ENCODE measurements around the gene CSMD2.

CSMD2 gene

DNA sequence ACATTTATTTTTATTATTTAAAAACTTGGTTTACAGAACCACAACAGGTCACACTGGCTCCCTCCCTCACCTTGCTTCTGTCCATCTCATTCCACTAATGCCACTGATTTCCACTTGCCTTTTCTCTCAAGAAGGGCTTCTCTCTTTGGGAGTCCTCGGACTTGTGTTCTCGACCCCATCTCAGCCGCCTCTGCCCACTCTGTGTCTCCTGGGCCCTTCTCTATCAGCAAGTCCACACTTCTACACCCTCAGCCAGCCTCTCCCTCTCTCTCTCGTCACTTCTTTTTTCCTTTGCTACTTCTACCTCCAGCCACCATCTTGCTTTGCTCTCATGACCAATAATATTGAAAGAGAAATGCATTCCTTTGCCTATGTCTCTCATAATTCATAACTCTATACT lies 171.7 kb downstream of the CSMD2 start:
- TF ChIP-seq Cebpa-rat (IDR thresholded peaks at IDR 0.05): no peak
- Histone ChIP-seq H3K9me3 (no peaks in the 10 kb centered on the region), H3K27ac (no peak overlapping the region), H3K27me3 (no peaks in the 10 kb centered on the region), H3K4me1 (no peaks in the 10 kb centered on the region), H3K4me2 (no peak overlapping the region), H4K20me1 (no peaks in the 10 kb centered on the region), H3K9ac (no peak overlapping the region), H3K4me3 (no peak overlapping the region), H3K36me3 (no peaks in the 10 kb centered on the region)

DNA sequence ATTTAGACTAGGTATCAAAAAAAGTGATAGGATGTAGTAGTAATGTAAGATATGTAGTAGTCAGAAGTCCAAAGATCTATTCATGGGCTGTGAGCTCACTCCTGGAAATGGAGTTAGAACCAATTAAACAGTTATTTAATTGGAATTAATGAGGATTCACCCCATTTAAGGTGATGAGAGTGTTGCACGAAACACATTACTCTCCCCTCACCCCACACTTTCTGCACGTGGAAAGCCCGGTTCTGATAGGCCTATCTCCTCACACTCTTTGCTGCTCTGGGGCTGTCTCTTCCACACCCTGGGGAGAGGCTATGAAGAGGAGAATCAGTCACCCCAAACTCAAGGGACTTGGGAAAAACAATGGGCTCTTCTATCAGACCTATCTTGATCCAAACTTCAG lies 174.7 kb downstream of the CSMD2 start:
- Histone ChIP-seq H3K27me3 (no peaks in the 10 kb centered on the region), H3K9ac (no peak overlapping the region), H3K4me1 (peaks cover 9% of the 10 kb centered on the region), H3K36me3 (no peaks in the 10 kb centered on the region), H3K4me3 (no peak overlapping the region), H3K4me2 (no peak overlapping the region), H3K9me3 (no peaks in the 10 kb centered on the region), H3K27ac (no peak overlapping the region), H4K20me1 (no peaks in the 10 kb centered on the region)
- no peak for TF ChIP-seq Cebpa-rat (IDR thresholded peaks at IDR 0.05)

DNA sequence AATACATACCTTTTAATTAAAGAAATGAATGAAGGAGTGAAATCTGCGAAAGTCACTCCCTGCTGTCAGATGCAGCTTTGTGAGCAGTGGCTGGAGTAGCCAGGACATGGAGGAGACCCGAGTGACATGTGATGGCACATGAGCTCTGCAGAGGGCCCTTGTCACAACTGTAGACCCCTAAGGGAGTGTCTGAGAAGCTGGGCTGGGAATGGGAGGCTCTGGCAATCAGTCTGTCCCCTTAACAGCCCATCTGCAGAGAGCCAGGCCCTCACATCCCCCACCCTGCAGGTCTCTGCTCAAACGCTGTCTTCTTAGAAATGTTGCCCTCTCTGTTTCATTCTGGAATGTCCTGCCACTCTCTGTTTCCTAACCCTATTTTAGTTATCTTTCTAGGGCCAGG lies 176.9 kb downstream of the CSMD2 start:
- TF ChIP-seq Cebpa-rat (IDR thresholded peaks at IDR 0.05): no peak
- Histone ChIP-seq H3K9me3 (no peaks in the 10 kb centered on the region), H4K20me1 (no peaks in the 10 kb centered on the region), H3K36me3 (no peaks in the 10 kb centered on the region), H3K27me3 (no peaks in the 10 kb centered on the region), H3K9ac (no peak overlapping the region), H3K4me3 (no peak overlapping the region), H3K4me2 (no peak overlapping the region), H3K4me1 (peaks cover 31% of the 10 kb centered on the region), H3K27ac (no peak overlapping the region)

DNA sequence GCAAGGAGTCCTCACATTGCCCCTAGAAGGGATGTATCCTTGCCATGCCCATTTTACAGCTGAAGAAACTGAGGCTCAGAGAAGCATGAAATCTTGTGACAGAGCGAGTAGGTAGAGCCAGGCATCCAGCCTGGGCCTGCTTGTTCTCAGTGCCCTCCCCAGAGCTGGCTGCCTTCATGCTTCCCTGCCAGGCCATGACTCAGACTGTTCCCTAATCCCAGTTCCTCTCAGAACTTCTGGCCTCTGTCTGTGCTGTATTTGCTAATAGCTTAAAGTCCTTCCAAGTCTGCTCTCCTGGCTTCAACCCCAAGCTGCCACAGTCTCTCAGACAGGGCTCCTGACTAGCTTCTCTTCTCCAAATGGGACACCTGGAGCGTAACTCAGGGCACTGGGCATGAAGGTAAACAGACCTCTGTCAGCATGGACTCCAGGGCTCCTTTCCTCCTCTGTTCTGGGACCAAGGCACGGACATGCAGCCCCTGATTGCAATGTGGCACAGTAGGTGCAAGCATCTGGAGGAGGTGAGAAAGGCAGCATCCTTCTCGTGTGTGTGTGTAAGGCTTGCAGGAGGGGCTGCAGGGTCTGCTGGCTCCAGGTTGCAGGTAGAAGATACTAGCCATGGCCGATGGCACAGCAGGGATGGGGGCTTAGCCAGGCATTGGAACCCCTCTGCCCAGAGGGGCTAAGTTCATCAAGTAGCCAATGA lies 178.5 kb downstream of the CSMD2 start:
- H3K4me2 ChIP-seq: no peak overlapping the region
- no peak overlapping the region for H3K27ac ChIP-seq
- peaks cover 34% of the 10 kb centered on the region for H3K4me1 ChIP-seq
- no peaks in the 10 kb centered on the region for H4K20me1 ChIP-seq
- TF ChIP-seq Cebpa-rat (IDR thresholded peaks at IDR 0.05): no peak
- H3K36me3 ChIP-seq: no peaks in the 10 kb centered on the region
- H3K9me3 ChIP-seq: no peaks in the 10 kb centered on the region
- no peaks in the 10 kb centered on the region for H3K27me3 ChIP-seq
- H3K9ac ChIP-seq: no peak overlapping the region
- H3K4me3 ChIP-seq: no peak overlapping the region

DNA sequence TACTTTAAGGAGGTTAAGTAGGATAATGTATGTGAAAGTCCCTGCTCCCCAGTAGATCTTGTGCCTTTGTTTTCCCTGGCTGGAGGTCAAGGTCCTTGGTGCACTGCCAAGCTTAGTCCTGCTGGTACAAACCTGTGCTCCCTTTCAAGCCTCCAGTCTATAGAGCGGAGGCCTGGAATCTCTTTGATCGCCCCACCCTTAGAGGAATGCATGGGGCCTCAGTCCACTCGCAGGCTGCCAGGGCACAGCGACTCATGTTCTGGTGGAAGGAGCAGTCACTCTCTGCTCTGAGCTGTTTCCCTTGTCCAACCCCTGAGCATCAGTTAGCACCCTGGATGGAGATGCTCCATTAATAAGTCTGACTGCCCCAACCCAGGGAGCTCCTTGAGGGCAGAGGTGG lies 179.4 kb downstream of the CSMD2 start:
- Histone ChIP-seq H3K4me1 (peaks cover 34% of the 10 kb centered on the region), H3K9me3 (no peaks in the 10 kb centered on the region), H4K20me1 (no peaks in the 10 kb centered on the region), H3K4me3 (no peak overlapping the region), H3K9ac (no peak overlapping the region), H3K36me3 (no peaks in the 10 kb centered on the region), H3K27ac (no peak overlapping the region; the same call in 1 of the 2 replicates), H3K27me3 (no peaks in the 10 kb centered on the region), H3K4me2 (peak overlapping the region; percentile 41)
- TF ChIP-seq Cebpa-rat (IDR thresholded peaks at IDR 0.05): no peak

DNA sequence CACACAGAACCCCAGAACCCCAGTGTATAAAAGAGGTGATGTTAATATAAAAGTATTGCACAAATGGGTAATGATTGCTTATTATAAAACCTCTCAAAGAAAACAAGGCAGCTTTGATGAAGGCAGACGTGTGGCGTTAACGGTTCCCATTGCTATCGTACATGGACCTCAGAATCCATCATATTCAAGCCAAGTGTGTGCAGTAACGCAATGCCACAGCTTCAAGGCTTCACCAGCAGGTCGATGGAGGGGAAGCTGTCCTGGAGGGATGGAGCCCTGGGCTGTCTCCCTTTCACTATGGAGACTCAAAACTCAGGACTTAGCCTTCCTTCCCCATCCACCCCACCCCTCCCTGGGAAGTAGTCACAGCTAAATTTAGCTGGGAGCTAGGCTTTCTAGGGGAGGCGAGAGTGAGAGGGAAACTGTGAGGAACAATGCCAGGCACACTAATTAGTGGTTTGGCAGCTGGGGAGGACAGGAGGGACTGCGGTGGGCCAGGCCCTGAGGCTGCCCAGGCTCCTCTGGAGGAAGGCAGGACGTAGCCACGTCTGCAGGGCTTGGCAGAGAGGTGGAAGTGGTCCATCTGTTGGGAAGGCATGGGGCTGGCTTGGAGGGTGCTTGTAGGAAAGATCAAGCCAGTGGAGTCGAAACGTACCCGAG lies 180.0 kb downstream of the CSMD2 start:
- Histone ChIP-seq H3K9me3 (no peaks in the 10 kb centered on the region), H3K27me3 (no peaks in the 10 kb centered on the region), H3K4me2 (peak overlapping the region; percentile 41), H3K4me3 (no peak overlapping the region), H3K27ac (peak overlapping the region; percentile 40; the same call in 1 of the 2 replicates), H4K20me1 (no peaks in the 10 kb centered on the region), H3K36me3 (no peaks in the 10 kb centered on the region), H3K4me1 (peaks cover 34% of the 10 kb centered on the region), H3K9ac (no peak overlapping the region)
- no peak for TF ChIP-seq Cebpa-rat (IDR thresholded peaks at IDR 0.05)

DNA sequence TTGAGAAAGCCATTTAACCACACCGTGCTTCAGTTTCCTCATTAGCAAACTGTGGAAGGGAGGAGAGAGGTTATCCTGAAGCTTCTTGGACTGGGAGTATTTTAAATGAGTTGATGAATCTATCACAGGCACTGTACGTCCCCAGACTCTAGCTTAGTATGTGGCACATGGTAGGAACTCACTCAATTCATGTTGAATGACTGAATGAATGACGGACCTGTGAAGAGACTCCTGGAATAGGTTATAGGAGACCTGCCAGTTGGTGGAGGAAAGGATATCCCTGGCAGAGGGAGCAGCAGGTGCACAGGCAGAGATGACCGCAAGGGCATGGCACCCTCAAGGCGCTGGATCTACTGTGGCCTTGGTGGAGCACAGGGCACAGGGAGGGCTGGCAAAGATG lies 182.6 kb downstream of the CSMD2 start:
- H3K27me3 ChIP-seq: no peaks in the 10 kb centered on the region
- peaks cover 34% of the 10 kb centered on the region for H3K4me1 ChIP-seq
- H4K20me1 ChIP-seq: no peaks in the 10 kb centered on the region
- no peak overlapping the region for H3K9ac ChIP-seq
- H3K4me2 ChIP-seq: no peak overlapping the region
- no peaks in the 10 kb centered on the region for H3K9me3 ChIP-seq
- H3K4me3 ChIP-seq: no peak overlapping the region
- no peaks in the 10 kb centered on the region for H3K36me3 ChIP-seq
- TF ChIP-seq Cebpa-rat (IDR thresholded peaks at IDR 0.05): no peak
- H3K27ac ChIP-seq: no peak overlapping the region

DNA sequence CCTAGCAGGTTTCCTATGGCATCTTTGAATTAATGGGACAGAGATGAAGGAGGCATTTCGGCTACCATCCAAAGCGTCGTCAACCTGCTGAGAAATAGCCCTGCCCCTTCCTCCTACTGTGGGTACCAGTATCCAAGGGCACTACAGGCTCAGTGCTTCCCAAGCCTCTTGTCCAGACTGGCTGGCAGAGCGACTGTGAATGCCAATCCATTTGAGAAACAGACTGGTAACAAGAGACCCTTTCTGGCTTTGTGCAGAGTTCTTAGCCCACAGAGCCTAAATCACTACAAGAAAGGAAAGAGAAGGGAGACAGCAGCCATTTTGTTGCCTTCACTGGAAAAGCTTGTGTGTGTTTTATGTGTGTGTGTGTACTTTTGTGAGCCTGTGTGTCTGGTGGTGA lies 185.7 kb downstream of the CSMD2 start:
- H3K36me3 ChIP-seq: no peaks in the 10 kb centered on the region
- no peak overlapping the region for H3K9ac ChIP-seq
- H3K27me3 ChIP-seq: no peaks in the 10 kb centered on the region
- H4K20me1 ChIP-seq: no peaks in the 10 kb centered on the region
- no peak overlapping the region for H3K4me2 ChIP-seq
- TF ChIP-seq Cebpa-rat (IDR thresholded peaks at IDR 0.05): no peak
- no peak overlapping the region for H3K4me3 ChIP-seq
- no peaks in the 10 kb centered on the region for H3K9me3 ChIP-seq
- H3K4me1 ChIP-seq: peaks cover 15% of the 10 kb centered on the region
- H3K27ac ChIP-seq: no peak overlapping the region

DNA sequence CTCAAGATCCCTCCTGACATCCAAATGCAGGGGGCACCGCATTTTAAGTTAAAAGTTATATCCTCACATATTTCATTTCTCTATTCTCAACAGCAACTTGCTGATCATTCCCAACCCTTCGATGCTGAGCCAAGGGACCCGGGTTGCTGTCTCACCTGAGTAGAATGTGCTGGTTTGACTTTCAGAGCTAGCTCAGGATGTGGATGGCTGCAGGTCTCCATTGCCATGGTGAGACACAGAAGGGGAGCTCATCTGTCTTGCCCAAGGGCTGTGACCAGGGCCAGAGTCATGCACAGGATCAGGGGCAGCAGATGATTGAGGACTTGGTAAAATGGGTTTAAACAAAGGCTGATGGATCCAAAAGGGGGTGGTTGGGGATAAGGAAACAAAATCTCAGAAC lies 189.1 kb downstream of the CSMD2 start:
- Histone ChIP-seq H3K27me3 (no peaks in the 10 kb centered on the region), H3K9me3 (no peaks in the 10 kb centered on the region), H3K4me1 (no peaks in the 10 kb centered on the region), H4K20me1 (no peaks in the 10 kb centered on the region), H3K4me2 (no peak overlapping the region), H3K9ac (no peak overlapping the region), H3K36me3 (no peaks in the 10 kb centered on the region), H3K27ac (no peak overlapping the region), H3K4me3 (no peak overlapping the region)
- no peak for TF ChIP-seq Cebpa-rat (IDR thresholded peaks at IDR 0.05)

DNA sequence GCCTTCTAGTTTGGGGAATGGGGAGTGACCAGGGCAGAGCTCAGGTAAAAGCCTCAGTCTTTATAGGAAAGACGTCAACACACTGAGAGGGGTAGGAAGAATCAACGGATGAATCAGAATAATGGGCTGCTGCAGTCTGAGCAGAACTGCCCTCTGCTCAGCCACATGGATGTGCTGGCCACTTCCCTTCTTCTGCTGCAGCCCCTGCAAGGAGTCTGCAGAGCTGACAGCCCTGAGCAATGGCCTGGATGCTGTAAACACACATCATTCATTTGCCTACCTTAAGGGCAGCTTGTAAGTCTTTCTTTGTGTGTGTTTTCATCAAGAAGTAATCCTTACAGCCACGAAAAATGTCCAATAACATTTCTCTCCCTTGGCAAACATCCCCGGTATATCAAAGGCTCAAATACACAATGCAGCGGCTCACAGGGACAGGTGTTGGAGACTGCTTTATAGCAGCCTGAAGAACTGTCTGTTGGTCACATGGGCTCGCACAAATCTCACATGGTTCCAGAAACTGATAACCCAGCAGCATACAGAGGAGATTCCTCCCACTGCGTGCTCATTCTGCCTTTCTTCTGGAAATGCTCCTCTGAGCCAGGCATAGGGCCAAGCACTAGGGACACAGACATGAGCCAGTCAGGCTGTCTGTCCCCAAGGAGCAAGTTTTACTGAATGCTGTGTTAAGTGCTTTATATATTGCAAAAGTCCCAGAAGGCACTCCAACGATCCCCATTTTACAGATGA lies 191.1 kb downstream of the CSMD2 start:
- no peaks in the 10 kb centered on the region for H3K9me3 ChIP-seq
- H3K4me1 ChIP-seq: no peaks in the 10 kb centered on the region
- TF ChIP-seq Cebpa-rat (IDR thresholded peaks at IDR 0.05): no peak
- no peaks in the 10 kb centered on the region for H3K27me3 ChIP-seq
- no peaks in the 10 kb centered on the region for H3K36me3 ChIP-seq
- H3K4me2 ChIP-seq: no peak overlapping the region
- H3K4me3 ChIP-seq: no peak overlapping the region
- no peaks in the 10 kb centered on the region for H4K20me1 ChIP-seq
- no peak overlapping the region for H3K9ac ChIP-seq
- H3K27ac ChIP-seq: no peak overlapping the region
